ENCODE data around the gene LARGE1.

DNA sequence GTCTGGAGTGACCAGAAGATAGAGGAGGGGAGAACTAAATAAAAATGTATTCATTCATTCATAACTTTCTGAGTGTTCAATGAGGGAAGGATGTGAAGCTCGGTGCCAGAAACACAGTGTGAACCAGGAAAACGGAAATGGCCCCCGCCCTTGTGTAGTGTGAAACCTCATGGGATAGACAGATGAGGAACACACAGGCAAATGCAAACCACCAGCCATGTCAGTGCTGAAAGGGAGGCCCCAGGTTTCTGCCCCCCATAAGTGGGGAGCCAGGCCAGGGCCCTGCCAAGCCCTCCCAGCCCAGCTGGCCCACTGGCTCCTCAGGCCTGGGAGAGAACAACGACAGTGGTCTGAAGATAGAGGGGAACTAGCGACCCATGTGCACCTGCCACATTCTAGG is 30.5 kb downstream of the LARGE1 start:
- TF ChIP-seq, protein P1, sequence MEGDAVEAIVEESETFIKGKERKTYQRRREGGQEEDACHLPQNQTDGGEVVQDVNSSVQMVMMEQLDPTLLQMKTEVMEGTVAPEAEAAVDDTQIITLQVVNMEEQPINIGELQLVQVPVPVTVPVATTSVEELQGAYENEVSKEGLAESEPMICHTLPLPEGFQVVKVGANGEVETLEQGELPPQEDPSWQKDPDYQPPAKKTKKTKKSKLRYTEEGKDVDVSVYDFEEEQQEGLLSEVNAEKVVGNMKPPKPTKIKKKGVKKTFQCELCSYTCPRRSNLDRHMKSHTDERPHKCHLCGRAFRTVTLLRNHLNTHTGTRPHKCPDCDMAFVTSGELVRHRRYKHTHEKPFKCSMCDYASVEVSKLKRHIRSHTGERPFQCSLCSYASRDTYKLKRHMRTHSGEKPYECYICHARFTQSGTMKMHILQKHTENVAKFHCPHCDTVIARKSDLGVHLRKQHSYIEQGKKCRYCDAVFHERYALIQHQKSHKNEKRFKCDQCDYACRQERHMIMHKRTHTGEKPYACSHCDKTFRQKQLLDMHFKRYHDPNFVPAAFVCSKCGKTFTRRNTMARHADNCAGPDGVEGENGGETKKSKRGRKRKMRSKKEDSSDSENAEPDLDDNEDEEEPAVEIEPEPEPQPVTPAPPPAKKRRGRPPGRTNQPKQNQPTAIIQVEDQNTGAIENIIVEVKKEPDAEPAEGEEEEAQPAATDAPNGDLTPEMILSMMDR (IDR thresholded peaks at IDR 0.05; ENCODE audit: poor library complexity), result no peak
- no peak for TF ChIP-seq EZH2 (IDR thresholded peaks at IDR 0.05; ENCODE audit: borderline replicate concordance)
- no peak for TF ChIP-seq EZH2phosphoT487 (IDR thresholded peaks at IDR 0.05; ENCODE audit: low read depth, severe bottlenecking, unreplicated experiment)

Measured in hepatocyte (in vitro differentiated cells).